GM21737 (cell line): Measurements from ENCODE around the gene HMX1.

Source experiments
- ATAC-seq: cut with Tn5 transposase; IDR thresholded peaks from one replicate; pipeline ENCODE4 v1.9.1; 2021; ENCODE audit warnings: mild to moderate bottlenecking, moderate library complexity; ENCODE audit not compliant: unreplicated experiment

The HMX1 gene

DNA sequence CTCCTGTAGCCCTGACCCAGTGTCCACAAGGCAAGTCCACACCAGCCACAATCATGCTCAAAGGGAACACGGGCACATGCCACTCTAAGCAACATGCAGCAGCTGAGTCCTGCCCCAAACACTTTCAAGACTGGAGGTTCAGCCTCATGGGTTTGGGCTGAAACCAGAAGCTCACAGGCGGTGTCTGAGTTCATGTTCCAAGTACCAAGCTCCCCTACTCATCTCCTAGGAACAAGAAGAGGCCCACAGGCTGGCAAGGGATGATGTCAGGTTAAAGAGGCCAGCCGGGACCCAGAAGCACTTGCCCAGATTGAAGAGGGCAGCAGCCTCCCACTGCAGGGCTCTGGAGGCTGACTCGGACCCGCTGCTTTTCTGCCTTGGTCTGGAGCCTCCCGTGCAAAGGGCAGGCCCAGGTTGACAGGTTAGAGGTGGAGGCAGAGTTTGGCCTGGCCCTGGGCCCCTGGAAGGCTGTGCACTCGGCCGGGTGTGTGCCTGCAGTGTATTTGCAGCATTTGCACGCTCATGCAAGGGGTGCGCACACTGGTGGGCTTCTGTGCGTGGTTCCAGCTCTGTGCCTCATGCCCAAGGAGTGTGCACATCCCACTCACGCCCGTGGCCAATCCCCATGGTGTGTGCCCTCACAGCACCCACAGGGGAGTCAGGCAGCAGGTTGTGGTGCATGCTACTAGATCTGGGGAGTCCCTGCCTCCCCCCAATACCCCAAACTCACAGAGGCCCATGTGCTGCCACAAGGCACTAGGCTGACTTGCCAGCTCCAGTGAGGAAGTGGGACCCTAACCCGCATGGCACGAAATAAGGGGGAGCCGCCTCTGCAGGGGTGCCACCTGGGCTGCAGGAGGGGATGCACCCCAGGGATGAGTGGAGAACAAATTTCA lies 2.4 kb downstream of the HMX1 start:
- ATAC-seq, result no peak

DNA sequence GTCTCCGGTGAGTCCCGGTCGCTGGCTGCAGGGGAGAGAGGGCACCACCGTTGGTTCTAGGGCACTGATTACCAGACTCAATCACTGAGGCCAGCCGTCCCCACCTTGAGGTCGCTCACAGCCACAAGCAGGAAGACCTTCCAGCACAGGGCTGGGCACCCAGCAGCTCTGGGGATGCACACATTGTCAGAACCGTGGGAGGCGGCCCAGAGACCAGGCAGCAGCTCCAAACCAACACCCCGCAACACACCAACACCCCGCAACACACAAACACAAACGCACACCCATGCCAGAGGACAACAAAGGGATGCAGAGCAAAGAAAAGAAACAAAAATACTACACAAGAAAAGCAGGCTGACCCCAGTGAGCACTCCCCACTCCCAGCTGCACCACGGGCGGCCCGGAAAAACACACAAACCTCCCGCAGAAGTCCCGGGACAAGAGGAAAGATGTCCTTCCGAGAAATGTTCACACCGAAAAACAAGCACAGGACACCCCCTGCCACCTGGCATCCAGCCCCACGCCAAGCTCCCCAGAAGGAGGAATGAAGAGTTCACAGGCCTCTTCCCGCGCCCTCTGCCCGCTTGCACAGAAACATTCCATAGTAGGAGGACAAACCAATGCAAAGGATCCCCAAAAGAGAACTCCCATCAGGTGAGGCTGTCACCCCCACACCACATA lies 3.2 kb downstream of the HMX1 start:
- ATAC-seq, result no peak

DNA sequence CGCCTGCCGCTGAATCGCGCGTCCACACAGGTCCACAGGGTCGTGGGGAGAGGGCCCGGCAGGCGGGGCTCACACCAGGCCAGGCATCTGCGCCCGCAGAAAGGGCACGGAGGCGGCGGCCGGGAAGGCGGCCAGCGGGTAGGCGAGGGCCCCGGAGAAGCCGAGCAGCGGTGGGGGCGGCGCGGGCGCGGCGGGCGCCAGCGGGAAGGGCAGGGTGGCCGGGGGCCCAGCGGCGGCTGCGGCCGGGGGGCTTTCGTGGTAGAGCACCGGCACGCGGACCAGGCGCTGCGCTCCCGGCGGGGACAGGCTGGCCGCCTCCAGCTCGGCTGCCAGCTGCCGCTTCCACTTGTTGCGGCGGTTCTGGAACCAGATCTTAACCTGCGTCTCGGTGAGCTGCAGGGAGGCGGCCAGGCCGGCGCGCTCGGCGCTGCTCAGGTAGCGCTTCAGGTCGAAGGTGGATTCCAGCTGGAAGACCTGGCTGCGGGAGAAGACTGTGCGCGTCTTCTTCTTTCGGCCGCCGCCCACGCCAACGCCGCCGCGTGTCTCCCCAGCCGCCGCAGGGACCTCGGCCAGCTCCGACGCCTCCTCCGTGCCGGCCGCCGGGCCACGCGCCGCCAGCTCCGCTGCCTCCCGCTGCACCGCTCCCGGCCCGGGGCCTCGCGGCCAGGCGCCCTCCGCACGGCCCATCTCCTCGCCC lies 3.9 kb downstream of the HMX1 start:
- no peak for ATAC-seq

DNA sequence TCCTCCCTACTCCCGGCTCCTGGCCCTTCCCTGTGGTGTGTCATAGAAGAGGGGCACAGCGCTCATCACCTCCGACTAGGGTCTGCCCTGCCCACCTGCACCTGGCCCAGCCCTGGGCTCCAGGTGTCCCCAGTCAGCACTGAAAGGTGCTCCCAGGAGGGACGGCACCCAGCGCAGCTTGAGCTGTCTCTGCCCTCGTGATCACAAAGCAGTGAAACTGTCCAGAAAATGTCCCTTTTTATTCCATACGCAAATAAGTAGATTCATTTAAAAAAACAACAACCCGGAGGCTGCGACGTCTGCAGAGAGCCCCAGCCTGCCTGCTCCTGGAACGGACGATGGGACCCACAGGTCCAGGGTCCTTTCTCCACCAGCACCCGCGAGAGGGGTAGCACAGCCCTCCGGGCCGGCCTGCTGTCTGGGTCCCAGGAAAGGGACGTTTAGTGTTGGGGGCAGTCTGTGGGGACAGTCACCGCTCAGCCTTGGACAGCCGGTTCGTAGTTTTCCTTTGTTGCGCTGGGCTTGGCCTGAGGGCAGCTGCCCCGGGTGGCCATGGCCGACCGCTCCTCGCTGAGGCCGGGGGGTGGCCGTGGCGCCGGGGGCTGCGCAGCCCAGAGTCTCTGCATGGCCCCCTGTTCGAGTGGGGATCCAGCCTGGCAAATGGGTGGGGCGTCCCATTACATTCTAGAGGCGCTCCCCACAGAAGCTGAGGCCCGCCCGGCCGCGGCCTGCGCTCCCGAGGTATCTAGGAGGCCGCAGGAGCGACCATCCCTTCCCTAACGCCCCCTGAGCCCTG lies 4.6 kb downstream of the HMX1 start:
- no peak for ATAC-seq

DNA sequence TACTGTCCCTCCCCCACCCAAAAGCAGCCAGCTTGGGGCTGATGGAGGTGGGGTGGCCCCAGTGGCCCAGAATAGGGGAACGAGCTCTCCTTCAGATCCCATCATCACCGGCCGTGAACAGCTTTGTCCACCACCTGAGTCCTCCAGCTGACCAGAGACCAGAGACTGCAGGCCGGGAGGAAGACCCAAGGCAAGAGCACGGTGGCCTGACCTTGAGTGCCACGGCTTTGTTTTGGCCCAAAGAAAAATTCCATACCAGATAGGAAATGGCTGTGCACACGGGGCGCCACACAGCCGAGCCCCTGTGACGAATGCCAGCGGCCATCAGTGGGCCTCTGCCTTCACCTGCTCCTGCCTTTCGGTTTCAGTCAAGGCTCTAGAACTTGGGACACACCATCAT lies 5.2 kb downstream of the HMX1 start:
- ATAC-seq, result no peak

DNA sequence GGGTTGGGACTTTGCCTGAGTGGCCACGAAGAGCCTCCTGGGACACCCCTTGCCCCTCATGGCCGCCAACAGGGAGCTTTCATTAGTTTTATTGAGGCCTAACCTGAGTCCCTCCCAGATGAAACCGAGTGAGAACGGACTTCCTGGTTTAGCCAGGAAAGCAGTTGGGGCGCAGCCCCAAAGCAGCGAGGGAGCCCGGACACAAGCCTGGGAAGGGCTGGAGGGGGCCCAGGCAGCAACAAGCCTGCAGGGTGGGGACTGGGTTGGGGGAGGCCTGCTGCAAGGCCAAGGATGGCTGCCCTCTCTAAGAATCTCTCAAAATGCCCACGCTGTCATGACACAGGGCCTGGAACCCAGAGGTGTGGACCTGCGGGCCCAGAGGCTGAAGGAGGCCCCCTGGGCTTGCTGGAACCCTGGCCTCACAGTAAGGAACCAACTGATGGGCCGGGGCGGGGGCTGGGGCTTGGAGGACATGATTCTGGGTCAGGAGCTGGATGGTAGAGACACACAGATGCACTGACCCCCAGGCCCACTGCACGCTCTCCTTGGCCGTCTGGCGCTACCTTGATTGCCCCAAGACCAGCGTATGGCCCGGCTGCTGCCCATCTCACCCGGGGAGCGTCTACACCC lies 5.8 kb downstream of the HMX1 start:
- ATAC-seq, result no peak

DNA sequence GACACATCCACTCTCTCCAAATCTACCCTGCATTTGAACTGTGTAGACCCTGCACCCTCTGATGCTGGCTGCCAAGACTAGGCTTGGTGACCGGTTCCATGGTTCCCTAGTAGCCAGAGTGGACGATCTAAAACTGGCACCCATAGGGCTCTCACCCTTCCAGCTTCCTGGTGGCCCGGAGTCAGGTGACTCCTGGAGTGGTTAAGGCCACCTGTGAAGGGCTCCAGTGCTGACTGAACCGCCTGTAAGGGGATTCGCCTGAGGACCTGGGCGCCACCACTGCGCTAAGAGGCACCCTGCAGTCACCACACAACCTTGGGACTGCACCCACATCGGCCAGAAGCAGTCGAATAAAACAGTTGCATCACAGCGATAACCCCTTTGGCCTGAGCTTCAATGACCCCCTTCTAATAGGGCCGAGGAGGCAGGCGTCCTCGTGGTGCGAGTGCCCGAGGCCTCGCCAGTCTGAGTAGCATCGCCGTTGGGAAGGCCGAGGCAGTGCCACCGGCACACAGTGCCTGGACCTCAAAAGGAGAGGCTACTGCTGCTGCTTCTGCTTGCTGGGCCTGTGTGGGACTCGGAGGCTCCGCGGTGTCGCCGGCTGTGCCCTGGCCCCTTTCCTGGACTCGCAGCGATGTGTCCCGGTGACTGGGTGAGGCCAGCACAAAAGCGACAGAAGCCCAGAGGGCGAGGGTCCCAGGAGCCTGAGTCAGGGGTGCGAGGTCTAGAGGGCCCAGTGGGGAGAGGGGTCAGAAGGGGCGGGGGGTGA lies 6.5 kb downstream of the HMX1 start:
- ATAC-seq, result no peak

DNA sequence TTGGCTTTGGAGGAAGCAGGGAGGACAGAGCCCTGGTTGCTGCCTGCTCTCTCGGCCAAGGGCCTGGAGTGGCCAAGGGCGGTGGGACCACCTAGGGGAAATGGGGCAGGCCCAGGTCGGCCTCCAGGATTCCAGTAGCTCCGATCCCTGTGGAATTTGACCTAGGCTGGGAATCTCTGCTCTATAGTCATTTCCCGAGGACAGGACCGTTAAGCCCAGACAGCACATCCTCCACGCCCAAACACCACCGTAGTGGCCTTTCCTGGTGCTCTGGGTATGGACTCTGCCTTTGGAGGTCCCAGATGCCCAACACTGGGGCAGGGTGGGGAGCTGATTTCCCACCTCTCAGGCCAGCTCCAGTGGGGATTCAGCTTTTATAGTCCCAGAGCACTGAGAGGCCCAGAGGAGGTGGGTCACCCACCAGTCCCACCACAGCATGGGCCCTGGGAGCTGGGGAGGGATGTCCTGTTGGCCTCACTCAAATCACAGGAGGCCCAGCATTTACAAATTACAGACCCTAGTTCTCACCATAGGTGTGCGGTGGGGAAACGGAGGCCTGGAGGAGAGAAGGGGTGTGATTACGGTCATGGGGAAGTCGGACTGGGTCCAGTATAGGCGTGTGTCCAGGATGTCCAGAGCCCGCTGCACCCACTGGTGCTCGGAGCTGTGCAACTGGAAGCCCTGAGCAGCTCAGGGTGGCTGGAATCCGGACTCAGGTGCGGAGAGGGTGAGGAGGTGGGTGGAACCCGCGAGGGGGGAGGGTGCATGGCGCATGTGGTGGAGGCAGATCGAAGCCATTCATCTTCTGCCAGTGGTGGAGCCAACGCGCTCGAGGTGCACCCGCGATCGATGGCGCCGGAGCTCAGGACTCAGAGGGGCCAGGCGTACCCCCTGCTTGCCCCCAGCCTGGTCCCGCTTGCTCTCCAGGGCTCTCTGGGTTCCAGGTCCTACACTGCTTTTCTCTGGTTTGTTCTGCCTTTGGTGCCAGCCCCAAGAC lies 7.7 kb downstream of the HMX1 start:
- no peak for ATAC-seq

DNA sequence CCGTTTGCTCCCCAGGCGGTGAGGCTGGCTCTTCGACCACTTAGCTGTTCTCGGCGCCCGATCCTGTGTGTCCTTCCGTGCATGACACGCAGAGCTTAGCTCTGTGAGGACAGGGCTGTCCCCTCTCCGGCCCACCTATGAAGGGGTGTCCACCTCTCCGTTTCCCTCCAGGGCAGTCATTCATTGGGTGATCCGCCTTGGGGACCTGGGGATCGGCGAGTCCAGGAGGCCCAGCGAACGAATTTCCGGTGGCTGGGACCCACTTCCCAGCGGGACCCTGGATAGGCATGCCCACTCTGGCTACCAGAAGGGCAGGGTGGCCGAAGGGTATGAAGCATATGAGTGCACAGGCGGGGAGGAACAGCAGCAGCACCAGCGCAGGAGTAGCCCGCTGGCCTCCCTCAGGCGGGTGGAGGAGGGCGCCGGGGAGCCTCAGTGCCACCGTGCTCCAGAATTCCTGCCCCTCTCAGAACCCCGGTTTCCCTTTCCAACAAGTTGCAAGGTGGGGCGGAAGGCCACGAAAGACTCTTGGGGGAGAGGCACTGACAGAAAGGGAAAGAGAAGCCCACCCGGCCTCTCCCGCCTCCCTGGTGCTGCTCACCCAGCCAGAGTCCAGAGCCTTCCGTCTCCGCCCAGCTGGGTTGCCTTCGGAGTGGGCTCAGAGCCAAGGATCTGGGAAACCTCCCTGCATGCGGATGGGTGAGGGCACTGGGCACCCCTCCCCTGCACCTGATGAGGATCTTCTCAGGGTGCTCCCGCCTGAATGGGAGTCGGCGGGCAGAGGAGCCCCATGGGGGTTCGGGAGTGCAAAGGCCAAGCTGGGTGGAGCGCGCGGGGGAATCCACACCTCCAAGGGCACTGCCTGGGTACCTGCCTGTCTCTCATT lies 8.6 kb downstream of the HMX1 start:
- no peak for ATAC-seq

DNA sequence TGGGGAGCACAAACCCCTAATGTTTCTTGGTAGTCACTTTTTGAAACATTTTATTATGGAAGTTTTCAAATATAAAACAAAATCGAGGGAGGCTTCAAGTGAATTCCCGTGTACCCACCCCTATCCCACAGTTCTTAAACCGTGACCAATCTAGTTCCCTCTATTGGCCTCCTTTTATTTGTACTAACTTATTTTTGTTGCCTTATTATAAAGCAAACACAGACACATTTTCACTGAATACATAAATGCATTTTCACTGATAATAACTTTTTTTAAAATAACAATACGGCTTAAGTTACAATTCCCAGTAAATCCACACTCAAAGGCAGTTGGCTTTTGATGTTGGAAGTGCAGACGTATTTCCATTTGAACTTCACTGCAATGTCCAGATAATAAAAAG lies 9.3 kb downstream of the HMX1 start:
- ATAC-seq, result no peak

DNA sequence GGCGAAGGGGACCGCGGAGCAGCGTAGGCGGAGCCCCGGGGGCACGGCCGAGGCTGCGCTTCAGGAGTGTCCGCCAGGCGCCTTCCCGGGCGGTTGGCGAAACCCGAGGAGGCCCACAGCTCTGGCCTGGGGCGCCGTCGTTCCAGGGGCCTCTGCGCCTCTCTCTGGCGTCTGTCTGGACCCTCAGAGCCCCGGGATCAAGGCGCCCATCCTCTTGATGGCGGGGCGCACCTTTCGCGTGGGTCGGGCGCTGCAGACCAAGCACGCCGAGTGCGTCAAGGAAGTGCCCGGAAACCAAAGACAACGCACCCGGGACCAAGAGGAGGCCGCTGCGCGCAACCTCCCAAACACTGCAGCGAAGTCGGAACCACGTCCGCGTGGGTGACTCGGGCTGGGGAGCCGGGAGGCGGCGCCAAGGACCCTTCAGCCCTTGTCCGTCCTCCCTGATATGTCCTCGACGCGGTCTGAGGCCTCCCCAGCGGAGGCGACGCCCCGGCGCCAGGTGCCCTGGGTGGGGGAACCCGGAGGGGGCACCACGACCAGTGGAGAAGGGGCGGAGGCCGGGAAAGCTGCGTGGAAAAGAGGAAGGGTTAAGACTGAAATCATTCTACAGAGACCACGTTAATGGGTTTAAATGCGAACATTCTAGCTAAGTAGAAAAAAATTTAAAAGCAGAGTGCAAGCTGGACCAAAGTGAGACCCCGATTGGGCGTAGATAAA lies 9.9 kb downstream of the HMX1 start:
- ATAC-seq, result no peak

DNA sequence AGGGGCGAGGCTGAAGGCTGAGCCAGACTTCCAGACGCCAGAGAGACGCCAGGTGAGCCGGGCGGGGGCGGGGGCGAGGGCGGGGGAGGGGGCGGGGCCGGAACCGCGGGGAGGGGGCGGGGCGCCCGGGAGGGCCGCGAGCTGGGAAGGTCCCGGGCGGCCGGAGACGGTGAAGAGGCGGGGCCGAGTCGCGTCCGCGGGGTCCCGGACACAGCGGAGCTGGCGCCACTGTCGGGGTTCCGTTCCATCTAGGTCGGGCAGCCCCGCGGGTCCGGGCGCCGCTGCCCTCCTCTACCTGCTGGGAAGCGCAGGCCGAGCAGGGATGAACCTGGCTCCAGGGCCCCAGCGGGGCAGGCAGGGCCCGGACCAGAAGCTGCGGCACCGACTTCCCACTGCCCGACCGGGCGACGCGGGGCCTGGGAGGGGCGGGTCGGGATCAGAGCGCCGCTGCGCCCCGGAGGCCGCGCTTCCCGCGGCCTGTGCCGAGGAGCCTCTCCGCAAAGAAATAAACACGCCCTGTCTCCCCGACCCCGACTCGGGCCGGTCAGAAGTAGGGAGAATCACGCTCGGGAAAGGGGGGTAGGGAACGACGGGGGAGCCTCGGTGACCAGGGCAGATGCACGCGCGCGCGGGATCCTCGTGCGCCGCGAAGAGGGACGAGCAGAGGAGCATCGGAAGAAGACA lies 10.6 kb downstream of the HMX1 start:
- ATAC-seq, result no peak

DNA sequence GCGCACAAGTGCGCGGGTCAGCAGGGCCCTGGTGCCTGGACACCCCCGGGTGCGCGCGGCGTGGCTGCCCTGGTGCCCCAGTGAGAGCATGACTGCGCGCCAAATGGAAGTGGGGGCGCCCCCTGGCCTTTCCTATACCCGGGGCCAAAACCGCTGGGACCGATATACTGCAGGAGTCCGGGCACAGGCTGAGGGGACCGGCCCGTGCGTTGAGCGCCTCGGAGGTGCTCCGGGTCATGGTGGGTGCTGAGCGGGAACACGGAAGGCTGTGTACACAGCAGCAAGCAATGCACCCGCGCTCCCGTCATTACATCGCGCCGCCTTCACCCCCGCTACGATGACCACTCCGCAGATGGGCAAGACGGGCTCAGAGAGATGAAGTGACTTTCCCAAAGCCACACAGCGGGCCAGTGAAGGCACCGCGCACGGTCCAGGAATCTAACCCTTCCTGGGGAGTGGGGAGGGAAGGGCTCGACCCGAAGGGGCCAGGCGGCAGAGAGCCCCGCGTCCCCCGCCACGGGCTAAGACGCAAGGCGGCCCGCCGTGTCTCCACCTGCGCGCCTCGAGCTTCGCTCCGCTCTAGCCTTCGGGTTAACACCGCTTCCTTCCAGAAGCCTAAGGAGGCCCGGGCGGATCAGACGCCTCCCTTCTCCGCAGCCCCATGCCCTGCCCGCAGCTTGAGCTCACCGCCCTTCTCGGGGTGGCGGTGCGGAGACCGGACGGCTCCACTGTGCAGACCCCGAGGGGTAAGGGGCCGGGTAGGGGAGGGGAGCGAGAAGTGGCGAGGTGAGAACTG lies 11.3 kb downstream of the HMX1 start:
- ATAC-seq, result no peak

DNA sequence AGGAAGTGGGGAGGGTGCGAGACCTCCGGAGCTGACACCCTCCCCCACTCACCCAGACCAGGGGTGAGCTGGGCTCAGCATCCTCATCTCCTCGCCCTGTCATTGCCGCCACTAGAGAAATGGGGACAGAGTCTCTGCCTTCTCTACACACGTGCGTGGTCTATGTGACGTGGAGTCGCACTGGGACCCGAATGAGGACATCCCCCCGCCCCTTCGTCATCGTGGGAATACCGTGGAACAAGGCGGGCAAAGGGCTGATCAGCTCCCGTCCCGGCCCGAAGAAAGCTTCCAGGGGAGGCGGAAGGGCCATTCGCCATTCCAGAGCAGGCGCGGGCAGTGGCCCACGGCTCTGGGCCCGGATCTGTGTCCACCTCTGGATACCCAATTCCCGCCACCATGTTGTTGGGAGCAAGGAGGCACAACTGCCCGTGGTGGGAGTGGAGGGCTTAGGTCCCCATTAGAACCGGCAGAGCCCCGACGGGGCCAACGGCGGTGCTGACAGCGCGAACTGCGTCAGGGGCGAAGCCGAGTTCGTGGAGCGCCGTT lies 12.0 kb downstream of the HMX1 start:
- ATAC-seq, result no peak

DNA sequence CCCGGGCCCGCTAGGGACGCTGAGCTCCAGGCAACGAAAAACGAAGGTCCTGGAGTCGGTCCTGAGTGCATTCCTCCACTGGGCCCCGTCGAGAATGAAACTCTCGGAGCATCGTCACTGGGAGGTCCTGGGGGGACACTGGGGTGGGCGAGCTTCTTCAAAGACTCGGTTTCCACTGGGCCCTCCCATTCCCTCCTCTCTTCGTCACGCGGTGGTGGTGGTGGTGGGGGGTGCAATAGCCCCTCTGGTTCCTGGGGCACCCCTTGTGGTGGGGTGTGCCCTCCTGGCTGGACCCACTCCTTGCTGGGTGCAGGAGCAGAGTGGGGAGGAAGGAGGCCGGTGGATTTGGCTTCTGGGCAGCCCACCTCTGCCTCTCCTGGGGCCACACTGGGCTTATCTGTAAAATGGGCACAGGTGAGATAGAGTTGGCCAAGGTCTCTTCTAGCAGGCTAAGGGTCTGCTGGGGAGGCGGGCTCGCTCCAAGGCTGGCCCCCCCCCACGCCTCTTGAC lies 12.9 kb downstream of the HMX1 start:
- no peak for ATAC-seq
